Measurements from ENCODE around the gene AGAP3. TPM values are rescaled to one million over a fixed set of nuclear protein-coding genes. Genes with fewer than 3 reads are reported as not detected.

The AGAP3 gene
- total and polyA plus RNA-seq, 2 of the 4 experiments (the other 2 are of a cell fraction) = 35.3 to 93.9 TPM

DNA sequence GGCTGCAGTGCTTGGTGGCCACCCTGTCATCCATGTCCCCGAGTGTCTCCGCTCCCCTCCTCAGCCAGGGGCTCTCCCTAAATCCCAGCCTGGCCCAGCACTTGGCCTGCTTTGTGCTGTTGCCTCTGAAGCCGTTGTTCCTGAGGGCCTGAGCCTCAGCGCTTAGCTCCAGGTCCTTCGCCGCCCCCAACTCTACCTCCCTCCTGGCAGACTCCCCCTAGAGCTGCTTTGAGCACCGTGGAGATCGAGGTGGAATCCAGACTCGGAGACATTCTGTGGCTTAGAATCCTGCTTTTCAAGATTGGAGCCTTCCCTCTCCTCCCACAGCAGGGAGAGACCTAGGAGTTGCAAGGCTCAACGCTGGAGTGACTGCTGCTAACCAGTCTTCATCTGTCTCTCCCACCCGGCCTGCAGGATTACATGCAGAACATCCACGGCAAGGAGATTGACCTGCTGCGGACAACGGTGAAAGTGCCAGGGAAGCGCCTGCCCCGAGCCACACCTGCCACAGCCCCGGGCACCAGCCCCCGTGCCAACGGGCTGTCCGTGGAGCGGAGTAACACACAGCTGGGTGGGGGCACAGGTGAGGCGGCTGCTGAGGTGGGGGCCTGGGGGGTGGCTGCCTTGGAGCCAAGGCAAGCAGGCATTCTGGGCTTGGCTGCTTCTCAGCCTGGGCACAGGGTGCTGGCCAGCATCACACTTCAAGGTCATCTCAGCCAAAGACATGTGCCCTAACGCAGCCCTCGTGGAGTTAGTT, 47.9 kb downstream of the AGAP3 start:
- Histone ChIP-seq H3K9ac (ENCODE audit: low read depth, low read length) (no peak overlapping the region), H3K79me1 (ENCODE audit: low read depth in 1 of 2, low read length in 2 of 2) (peaks cover 0 to 10% of the 10 kb centered on the region in 2 experiments; a peak in 2 of 4 replicates), H3K36me3 (ENCODE audit: control insufficient read depth, insufficient read depth, low read length) (peaks cover 89% of the 10 kb centered on the region), H3K23ac (ENCODE audit: low read depth, low read length) (no peak overlapping the region), H3K4me1 (ENCODE audit: control insufficient read depth, insufficient read depth, low read length) (no peaks in the 10 kb centered on the region), H3K27ac (ENCODE audit: insufficient read depth, low read length) (no peak overlapping the region), H4K5ac (ENCODE audit: low read depth, low read length) (no peak overlapping the region), H3K27me3 (ENCODE audit: control insufficient read depth, insufficient read depth, low read length) (no peaks in the 10 kb centered on the region), H2BK15ac (ENCODE audit: low read depth, low read length) (no peak overlapping the region), H3K18ac (ENCODE audit: low read depth, low read length) (no peak overlapping the region), H2AK9ac (replicated peaks; ENCODE audit: low read depth, low read length, poor library complexity) (no peak overlapping the region), H4K8ac (ENCODE audit: low read depth in 2 of 2, low read length in 2 of 2) (no peak overlapping the region), H3K56ac (ENCODE audit: extremely low read depth, insufficient read depth, low read length) (no peak overlapping the region), H3K9me1 (ENCODE audit: insufficient read depth, low read length) (no peaks in the 10 kb centered on the region; the same call in 1 of the 2 replicates), H2BK120ac (ENCODE audit: low read depth, low read length) (no peak overlapping the region), H2BK20ac (ENCODE audit: low read depth, low read length) (no peak overlapping the region), H2AFZ (replicated peaks; ENCODE audit: low read length, poor library complexity) (no peak overlapping the region), H4K20me1 (ENCODE audit: insufficient read depth, low read length) (no peaks in the 10 kb centered on the region; the same call in none of the 2 replicates), H2BK5ac (ENCODE audit: low read depth, low read length, poor library complexity, severe bottlenecking) (no peak overlapping the region), H4K91ac (ENCODE audit: insufficient read depth, low read depth, low read length) (no peak overlapping the region), H3K4ac (ENCODE audit: low read depth, low read length) (no peak overlapping the region), H3K4me3 (ENCODE audit: insufficient read depth, low read depth, low read length) (no peak overlapping the region), H3K14ac (replicated peaks; ENCODE audit: low read depth, low read length) (no peak overlapping the region), H2AK5ac (ENCODE audit: low read depth, low read length) (no peak overlapping the region), H3K4me2 (ENCODE audit: low read depth, low read length) (no peak overlapping the region), H3K9me3 (ENCODE audit: control insufficient read depth, insufficient read depth, low read length) (no peaks in the 10 kb centered on the region)
- BruUV-seq (replicated peaks) = no TSS peak
- dilution Hi-C loops (cut with HindIII; ENCODE audit: low sequenced_read_pairs, unreplicated experiment) (no loop called here), intact Hi-C loops (cut with micrococcal nuclease) (no loop called here), in situ Hi-C loops (cut with MboI; ENCODE audit: low sequenced_read_pairs) (no loop called here)
- DNase-seq (no peak), ATAC-seq (ENCODE audit: low read depth) (no peak)
- 93% methylated on average over 8 of the region's 24 CpGs; no CpG with 5 or more reads in 1 of the 2 experiments for WGBS, 2 experiments (ENCODE audit: extremely low coverage in 2 of 2, insufficient read length in 1 of 2)
- ChIA-PET CTCF (no interaction called here), POLR2A (ENCODE audit: unreplicated experiment) (no interaction called here)
- no peak for TF ChIP-seq CEBPB (IDR thresholded peaks at IDR 0.05; ENCODE audit: low read depth, low read length)
- TF ChIP-seq ELK1 (IDR thresholded peaks at IDR 0.05; ENCODE audit: borderline replicate concordance, low read depth, low read length) = no peak
- TF ChIP-seq MAFK (IDR thresholded peaks at IDR 0.05; ENCODE audit: low read depth, low read length) = no peak
- TF ChIP-seq RFX5 (IDR thresholded peaks at IDR 0.05; ENCODE audit: low read depth, low read length) = no peak
- TF ChIP-seq, protein P1, sequence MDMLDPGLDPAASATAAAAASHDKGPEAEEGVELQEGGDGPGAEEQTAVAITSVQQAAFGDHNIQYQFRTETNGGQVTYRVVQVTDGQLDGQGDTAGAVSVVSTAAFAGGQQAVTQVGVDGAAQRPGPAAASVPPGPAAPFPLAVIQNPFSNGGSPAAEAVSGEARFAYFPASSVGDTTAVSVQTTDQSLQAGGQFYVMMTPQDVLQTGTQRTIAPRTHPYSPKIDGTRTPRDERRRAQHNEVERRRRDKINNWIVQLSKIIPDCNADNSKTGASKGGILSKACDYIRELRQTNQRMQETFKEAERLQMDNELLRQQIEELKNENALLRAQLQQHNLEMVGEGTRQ (IDR thresholded peaks at IDR 0.05; ENCODE audit: low read depth, low read length) = no peak
- TF ChIP-seq MAZ (IDR thresholded peaks at IDR 0.05; ENCODE audit: borderline replicate concordance, low read depth, low read length) = no peak
- TF ChIP-seq NFE2L2 (IDR thresholded peaks at IDR 0.05; ENCODE audit: low read depth, low read length) = no peak
